ENCODE results near the gene TK1. TPM values are rescaled to one million over a fixed set of nuclear protein-coding genes. Genes with fewer than 3 reads are reported as not detected.

Gene TK1
- total RNA-seq, 1 experiment from 2014 or later = 190 TPM

DNA sequence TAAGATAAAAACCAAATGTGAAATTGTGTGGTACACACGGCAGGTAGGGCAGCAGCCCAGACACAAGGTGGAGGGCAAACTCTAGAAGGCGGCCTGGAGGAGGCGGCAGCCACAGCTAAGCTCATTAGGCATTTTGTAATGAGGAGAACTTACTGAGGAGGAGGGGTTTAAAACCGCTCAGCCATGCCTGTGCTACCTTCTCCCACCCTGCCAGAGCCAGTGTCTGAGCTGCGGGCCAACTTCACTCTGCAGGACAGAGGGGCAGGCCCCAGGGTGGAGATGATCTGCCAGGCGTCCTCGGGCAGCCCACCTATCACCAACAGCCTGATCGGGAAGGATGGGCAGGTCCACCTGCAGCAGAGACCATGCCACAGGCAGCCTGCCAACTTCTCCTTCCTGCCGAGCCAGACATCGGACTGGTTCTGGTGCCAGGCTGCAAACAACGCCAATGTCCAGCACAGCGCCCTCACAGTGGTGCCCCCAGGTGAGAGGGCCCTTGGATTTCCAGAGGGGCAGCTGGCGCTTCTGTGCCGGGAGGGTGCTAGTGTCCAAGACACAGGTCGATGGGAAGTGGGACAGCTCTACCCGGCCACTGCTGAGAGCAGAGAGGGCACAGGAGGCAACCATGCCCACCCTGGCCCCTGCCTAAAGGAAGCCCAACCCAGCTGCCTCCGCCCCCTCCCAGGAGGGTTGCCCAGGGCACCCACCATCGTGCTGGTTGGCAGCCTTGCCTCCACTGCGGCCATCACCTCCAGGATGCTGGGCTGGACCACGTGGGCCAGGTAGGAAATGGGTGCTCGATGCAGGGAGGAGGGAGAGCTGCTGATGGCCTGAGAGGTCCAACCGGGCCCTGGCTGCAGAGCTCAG lies 22.7 kb downstream of the TK1 start:
- H3K4me3 ChIP-seq (ENCODE audit: low read depth, low read length) = no peak overlapping the region
- Mint-ChIP-seq H3K9me3 (ENCODE audit: unreplicated experiment) (no peaks in the 10 kb centered on the region), H3K4me3 (ENCODE audit: unreplicated experiment) (no peak overlapping the region), H3K27ac (ENCODE audit: unreplicated experiment) (no peak overlapping the region), H3K36me3 (ENCODE audit: insufficient read depth, unreplicated experiment) (peaks cover 11% of the 10 kb centered on the region), H3K27me3 (ENCODE audit: insufficient read depth, unreplicated experiment) (no peaks in the 10 kb centered on the region), H3K4me1 (ENCODE audit: low read depth, unreplicated experiment) (no peaks in the 10 kb centered on the region)
- ChIA-PET CTCF (no interaction called here), POLR2A (no interaction called here)
- H3K27me3 ChIP-seq (replicated peaks; ENCODE audit: control insufficient read depth, insufficient read depth, low read length) = no peaks in the 10 kb centered on the region
- no TSS peak for BruUV-seq (replicated peaks)
- intact Hi-C loops (cut with micrococcal nuclease; ENCODE audit: unreplicated experiment) = no loop called here
- DNase-seq = no peak
- H3K4me1 ChIP-seq = no peaks in the 10 kb centered on the region; the same call in 1 of the 2 replicates
- no peak for TF ChIP-seq CTCF (IDR thresholded peaks at IDR 0.05; ENCODE audit: insufficient read depth in 1 of 2, low read depth in 1 of 2, low read length in 1 of 2, severe bottlenecking in 1 of 2, unreplicated experiment in 1 of 2)
- no peaks in the 10 kb centered on the region for H3K36me3 ChIP-seq (ENCODE audit: control insufficient read depth, insufficient read depth, low read length)
- no peaks in the 10 kb centered on the region for H3K9me3 ChIP-seq

GRCh38 chr17:78159575-78160158 lies 27.2 kb downstream of the TK1 start:
- DNase-seq = no peak
- ChIA-PET POLR2A (no interaction called here), CTCF (no interaction called here)
- H3K27ac Mint-ChIP-seq (ENCODE audit: unreplicated experiment) = no peak overlapping the region
- BruUV-seq (replicated peaks) = no TSS peak
- no peaks in the 10 kb centered on the region for H3K27me3 Mint-ChIP-seq (ENCODE audit: insufficient read depth, unreplicated experiment)
- H3K27me3 ChIP-seq (replicated peaks; ENCODE audit: control insufficient read depth, insufficient read depth, low read length) = no peaks in the 10 kb centered on the region
- H3K9me3 Mint-ChIP-seq (ENCODE audit: unreplicated experiment) = no peaks in the 10 kb centered on the region
- H3K36me3 ChIP-seq (ENCODE audit: control insufficient read depth, insufficient read depth, low read length) = no peaks in the 10 kb centered on the region
- H3K4me3 ChIP-seq (ENCODE audit: low read depth, low read length) = no peak overlapping the region
- no peaks in the 10 kb centered on the region for H3K9me3 ChIP-seq
- intact Hi-C loops (cut with micrococcal nuclease; ENCODE audit: unreplicated experiment) = no loop called here
- peaks cover 7% of the 10 kb centered on the region for H3K36me3 Mint-ChIP-seq (ENCODE audit: insufficient read depth, unreplicated experiment)
- no peak for TF ChIP-seq CTCF (IDR thresholded peaks at IDR 0.05; ENCODE audit: insufficient read depth in 1 of 2, low read depth in 1 of 2, low read length in 1 of 2, severe bottlenecking in 1 of 2, unreplicated experiment in 1 of 2)
- no peak overlapping the region for H3K4me3 Mint-ChIP-seq (ENCODE audit: unreplicated experiment)
- no peaks in the 10 kb centered on the region for H3K4me1 Mint-ChIP-seq (ENCODE audit: low read depth, unreplicated experiment)
- H3K4me1 ChIP-seq = no peaks in the 10 kb centered on the region

GRCh38 chr17:78154903-78155811 lies 31.7 kb downstream of the TK1 start:
- no peaks in the 10 kb centered on the region for H3K36me3 ChIP-seq (ENCODE audit: control insufficient read depth, insufficient read depth, low read length)
- no peak for DNase-seq
- Mint-ChIP-seq H3K27ac (ENCODE audit: unreplicated experiment) (no peak overlapping the region), H3K36me3 (ENCODE audit: insufficient read depth, unreplicated experiment) (peaks cover 7% of the 10 kb centered on the region), H3K4me3 (ENCODE audit: unreplicated experiment) (no peak overlapping the region), H3K4me1 (ENCODE audit: low read depth, unreplicated experiment) (peaks cover 11% of the 10 kb centered on the region), H3K9me3 (ENCODE audit: unreplicated experiment) (no peaks in the 10 kb centered on the region), H3K27me3 (ENCODE audit: insufficient read depth, unreplicated experiment) (no peaks in the 10 kb centered on the region)
- CTCF ChIA-PET = interaction anchor here (0.7 kb wide), 1 partner anchor 31 kb away, joined by 5 read pairs; the partner anchor contains the start of gene TK1
- POLR2A ChIA-PET = no interaction called here
- intact Hi-C loops (cut with micrococcal nuclease; ENCODE audit: unreplicated experiment) = no loop called here
- H3K4me1 ChIP-seq = peaks cover 25% of the 10 kb centered on the region
- H3K4me3 ChIP-seq (ENCODE audit: low read depth, low read length) = no peak overlapping the region
- H3K27me3 ChIP-seq (replicated peaks; ENCODE audit: control insufficient read depth, insufficient read depth, low read length) = no peaks in the 10 kb centered on the region
- no peak for TF ChIP-seq CTCF (IDR thresholded peaks at IDR 0.05; ENCODE audit: insufficient read depth in 1 of 2, low read depth in 1 of 2, low read length in 1 of 2, severe bottlenecking in 1 of 2, unreplicated experiment in 1 of 2)
- no TSS peak for BruUV-seq (replicated peaks)
- H3K9me3 ChIP-seq = no peaks in the 10 kb centered on the region
